DMS 273 (cell line): ENCODE results near the gene ADAMTSL4.
"Not testable (repeated sequence)": the region's sequence is repeated elsewhere in the genome, so short reads cannot be mapped to it uniquely, and the experiment has no call there.

Source experiments
- DNase-seq: peaks from one replicate; lab custom pipeline; 2025; ENCODE audit not compliant: unreplicated experiment; lab: John Stamatoyannopoulos, UW

Gene ADAMTSL4

GRCh38 chr1:150566589-150567340 lies 17.6 kb downstream of the ADAMTSL4 start:
- no peak for DNase-seq

DNA sequence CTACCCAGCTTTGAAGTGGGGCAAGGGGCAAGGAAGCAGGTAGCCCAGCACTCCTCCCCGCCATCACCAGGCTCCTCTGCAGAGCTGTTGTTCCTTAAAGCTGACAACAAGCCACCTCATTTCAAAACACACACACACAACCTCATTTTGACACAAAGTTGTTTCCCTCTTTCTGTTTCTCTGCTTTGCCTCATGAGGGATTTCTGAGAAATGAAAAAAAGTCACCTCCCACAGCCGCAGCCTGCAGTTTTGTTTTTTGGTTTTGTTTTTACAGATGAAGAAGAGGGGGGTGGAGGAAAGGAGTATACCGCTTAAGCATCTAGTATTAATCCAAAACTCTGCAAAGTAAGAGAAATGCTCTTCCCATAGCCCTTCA lies 18.1 kb downstream of the ADAMTSL4 start:
- no peak for DNase-seq

DNA sequence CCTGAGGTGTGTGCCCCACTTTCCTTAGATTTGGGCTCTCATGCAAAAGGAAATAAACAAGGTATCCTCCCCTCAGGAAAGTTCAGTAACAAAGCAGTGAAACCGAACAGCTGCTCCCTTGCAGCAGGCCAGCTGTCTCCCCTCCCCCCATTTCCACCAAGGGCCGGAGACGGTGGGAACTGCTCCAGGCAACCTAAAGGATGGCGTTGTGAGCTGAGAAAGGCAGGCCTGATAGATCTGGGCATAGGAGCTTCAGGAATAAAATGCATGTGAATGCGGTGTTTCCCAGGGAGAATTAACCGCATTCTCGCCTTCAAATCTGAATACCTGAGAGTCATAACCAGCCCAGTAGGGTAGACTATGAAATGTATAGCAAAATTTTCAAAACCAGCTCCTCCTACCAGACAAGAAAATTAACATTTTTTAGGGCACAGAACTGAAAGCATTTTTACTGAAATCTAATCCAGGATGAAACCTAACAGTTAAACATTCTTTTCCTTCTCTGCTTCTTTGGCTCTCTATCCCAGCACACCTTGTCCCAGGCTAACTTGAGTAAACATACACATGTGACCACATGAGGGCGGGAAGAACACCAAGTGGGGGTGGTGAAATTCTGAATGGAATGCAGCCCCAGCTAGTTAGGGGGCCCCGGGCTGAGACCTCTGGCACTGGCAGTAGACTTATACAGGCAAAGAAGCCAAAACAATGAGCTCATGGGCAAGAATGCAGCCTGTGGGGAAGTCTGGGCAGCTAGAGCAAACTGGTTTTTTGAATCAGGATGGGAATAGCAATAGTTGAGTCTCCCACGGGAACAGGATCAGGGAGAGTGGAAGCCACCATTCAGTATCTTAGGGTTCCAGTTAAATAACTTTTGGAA lies 18.7 kb downstream of the ADAMTSL4 start:
- peak; percentile 100 for DNase-seq

- no peak for DNase-seq
Measured at GRCh38 chr1:150568594-150568966, 19.4 kb downstream of the ADAMTSL4 start.

DNA sequence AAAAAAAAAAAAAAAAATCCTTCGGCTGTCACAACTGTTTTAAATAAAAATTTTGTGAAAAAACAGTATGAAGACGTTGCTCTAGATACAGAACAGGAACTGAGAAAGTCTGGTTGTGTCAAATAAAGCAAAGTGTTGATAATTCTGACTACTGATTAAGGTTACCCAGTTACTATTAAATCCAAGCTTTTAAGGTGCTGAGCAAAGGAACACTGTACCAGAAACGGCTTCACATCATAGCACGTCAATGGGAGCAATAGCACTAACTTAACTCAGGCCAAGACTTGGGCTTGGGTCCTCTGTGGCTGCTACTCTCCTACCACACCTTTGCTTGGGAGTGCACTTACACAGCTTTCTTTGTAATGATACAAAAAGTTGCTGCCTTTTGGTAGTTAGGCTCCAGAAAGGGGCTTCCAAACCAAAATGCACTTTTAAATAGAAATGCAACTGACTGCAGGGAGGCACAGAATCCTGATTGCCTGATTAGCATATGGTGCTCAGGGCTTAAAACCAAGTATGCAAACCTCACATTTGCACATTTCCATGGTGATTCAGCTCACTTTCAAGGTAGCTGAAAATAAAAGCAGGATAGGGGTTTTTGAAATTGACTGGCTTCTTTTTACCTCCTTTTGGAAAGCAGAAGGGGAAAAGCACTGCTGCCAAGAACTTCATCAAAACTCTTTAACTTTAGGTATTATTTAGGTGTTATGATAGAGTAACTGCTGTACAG lies 23.9 kb downstream of the ADAMTSL4 start:
- DNase-seq = peak; percentile 97

GRCh38 chr1:150573648-150574071 lies 24.5 kb downstream of the ADAMTSL4 start:
- not testable (repeated sequence) for DNase-seq

- no peak for DNase-seq
Measured at GRCh38 chr1:150574260-150575071, 25.3 kb downstream of the ADAMTSL4 start.

DNA sequence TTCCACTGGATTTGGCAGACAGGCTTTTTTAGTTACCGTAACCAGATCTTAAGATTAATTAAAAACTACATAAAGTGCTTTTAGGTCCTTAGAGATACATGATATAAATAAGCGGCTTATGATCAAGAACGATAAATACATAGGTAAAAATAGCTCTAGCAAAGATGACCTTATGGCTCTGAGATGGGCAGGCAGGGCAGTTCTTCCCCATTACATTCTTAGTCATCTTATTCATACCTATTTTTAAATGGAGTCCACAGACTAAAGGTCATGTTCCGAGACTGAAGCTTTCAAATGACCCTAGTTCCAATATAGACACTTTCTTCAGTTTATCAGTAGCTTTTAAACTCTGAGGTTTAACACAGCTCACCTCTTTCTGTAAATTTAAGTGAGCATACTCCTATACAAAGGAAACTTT lies 25.9 kb downstream of the ADAMTSL4 start:
- no peak for DNase-seq

DNA sequence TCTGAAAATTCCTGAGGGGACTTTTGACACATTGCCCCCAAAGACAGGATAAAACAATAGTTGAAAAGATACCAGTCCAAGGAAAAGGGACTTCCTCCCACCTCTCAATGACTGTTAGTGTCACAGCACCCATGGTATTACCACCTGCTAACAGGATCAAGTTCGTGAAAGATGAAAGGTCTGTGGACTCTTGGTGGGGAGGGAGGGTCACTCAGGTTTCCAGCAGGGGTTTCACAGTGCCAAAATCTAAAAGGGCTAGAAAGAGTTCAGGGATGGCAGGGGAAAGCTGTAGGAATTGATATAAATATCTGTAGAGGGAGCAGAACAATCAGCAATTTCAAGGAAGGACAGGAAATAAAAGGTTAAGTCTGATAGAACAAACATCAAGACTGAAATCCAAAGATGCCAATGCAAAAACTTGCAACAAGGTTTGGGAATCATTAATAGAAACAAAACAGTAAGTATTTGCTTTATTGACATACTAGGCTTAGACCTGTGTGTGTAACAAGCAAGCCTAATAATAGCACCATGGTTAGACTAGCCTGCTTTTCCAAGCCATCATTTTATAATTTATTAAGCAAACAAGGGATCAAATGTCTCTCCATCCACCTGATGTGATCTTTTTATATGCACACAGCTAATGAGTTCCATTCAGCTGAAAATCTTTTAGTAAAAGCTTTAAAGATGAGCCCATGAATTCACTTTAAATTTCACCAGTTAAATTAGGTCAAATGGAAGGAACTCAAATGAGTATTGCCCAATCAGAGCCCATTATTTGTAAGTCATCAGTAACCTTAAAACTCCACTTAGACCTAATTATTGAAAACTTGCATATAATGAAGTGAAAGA lies 26.5 kb downstream of the ADAMTSL4 start:
- DNase-seq = peak; percentile 91

DNA sequence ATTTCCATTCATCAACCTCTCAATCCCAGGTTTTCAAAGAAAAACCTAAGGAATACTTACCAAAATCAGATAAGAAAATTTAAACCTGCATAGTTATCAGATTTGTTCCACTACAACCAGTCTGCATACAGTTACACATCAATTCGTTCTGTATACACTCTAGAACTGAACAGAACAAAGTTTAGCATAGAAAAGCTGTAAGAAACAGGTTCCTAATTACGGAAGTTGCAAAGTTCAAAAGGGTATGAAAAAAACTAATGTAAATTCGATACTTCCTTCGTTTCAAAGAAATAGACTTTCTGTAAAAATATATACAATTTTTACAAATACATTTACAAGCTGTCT lies 27.1 kb downstream of the ADAMTSL4 start:
- DNase-seq = no peak

GRCh38 chr1:150576794-150577556 lies 27.8 kb downstream of the ADAMTSL4 start:
- DNase-seq = peak; percentile 96

DNA sequence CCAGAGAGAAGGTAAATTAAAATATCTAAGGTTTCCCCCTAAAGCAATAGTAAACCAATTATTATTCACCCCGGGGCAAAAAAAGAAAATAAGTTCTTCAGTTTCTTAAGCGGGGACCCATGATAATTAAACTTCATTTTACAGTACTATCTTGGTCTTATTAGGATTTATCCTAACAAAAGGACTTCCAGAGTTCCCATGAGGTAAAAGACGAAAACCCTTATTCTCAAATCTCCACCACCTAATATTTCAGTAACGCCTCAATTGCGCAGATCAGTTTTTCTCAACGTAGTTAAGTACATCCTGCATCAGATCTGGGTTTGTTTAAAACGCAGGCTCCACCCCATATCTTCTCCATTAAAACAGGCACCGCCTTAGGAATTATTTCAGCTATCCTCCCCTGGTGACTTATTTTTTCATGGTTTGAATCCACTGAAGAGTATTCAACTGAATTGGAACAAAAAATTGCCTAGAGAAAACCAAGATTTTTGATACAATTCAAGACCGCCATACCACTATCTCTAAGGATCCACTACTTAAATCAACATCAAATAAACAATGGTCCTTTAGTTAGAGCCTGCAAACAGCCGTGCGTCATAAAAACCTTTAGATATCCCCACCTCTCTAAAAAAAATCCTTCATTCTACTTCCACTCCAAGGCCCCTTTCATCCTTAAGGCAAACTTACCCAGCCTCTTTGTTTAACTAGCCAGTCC lies 28.5 kb downstream of the ADAMTSL4 start:
- peak; percentile 98 for DNase-seq

DNA sequence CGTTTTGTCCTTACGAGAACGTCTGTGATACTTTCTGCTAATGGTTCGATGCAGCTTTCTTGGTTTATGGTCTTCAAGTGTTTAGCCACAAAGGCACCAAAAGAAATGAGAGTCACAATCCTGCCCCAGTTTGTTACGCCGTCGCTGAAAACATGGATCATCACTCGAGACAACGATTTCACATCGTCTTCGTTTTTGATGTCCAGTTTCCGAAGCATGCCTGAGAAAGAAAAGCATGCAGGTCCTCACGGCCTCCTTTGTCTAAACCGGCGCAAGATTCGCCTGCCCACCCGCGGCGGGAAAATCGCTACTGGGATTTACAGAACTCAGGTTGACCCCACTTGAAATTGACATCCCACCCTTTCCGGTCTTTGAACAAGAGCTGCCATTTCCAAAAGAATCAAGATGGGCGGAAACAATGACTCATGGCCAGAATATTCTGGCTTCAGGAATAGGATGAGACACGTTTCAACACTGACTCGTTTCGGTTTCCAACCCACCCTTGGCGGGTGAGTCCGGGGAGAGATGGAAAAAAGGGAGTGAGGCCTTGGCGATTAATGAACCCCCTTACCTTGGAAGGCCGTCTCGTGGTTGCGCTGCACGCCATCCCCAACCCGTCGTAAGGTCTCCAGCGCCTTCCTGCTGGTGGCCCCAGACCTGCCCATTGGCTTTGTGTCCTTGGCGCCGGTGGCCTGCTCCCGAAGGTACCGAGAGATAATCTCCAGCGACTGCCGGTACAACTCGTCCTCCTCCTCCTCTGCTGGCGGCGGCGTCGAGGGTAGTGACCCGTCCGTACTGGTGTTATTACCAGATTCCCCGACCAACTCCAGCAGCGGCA lies 29.3 kb downstream of the ADAMTSL4 start:
- DNase-seq = peak; percentile 100

- peak; percentile 100 for DNase-seq
Measured at GRCh38 chr1:150579110-150579944, 30.1 kb downstream of the ADAMTSL4 start, which contains the start of gene MCL1. Gene MCL1, minus strand, starts transcription at chr1:150579610. Its CDS starts 80 bp downstream, at chr1:150579530.

- no peak for DNase-seq
Measured at GRCh38 chr1:150579945-150580642, 30.9 kb downstream of the ADAMTSL4 start.

DNA sequence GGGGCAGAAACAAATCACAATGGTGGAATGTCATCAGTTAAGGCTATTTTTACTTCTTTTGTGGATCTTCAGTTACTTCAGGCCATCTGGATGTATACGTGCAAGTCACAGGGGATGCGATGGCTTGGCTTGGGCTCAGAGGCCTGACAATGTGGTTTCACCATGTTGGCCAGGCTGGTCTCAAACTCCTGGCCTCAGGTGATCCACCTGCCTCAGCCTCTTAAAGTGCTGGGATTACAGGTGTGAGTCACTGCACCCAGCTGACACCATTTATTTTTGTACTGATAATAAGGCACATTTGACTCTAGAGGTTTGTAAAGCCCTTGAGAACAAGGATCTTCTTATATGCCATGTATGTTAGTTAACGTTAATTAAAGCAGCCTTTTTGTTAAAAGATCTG lies 31.8 kb downstream of the ADAMTSL4 start:
- not testable (repeated sequence) for DNase-seq
